ENCODE data around the gene MRPL40.

The MRPL40 gene

GRCh38 chr22:19456541-19456940 is 24.2 kb downstream of the MRPL40 start:
- TF ChIP-seq, protein P1, sequence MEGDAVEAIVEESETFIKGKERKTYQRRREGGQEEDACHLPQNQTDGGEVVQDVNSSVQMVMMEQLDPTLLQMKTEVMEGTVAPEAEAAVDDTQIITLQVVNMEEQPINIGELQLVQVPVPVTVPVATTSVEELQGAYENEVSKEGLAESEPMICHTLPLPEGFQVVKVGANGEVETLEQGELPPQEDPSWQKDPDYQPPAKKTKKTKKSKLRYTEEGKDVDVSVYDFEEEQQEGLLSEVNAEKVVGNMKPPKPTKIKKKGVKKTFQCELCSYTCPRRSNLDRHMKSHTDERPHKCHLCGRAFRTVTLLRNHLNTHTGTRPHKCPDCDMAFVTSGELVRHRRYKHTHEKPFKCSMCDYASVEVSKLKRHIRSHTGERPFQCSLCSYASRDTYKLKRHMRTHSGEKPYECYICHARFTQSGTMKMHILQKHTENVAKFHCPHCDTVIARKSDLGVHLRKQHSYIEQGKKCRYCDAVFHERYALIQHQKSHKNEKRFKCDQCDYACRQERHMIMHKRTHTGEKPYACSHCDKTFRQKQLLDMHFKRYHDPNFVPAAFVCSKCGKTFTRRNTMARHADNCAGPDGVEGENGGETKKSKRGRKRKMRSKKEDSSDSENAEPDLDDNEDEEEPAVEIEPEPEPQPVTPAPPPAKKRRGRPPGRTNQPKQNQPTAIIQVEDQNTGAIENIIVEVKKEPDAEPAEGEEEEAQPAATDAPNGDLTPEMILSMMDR (IDR thresholded peaks at IDR 0.05): no peak
- Mint-ChIP-seq H3K4me3 (no peak overlapping the region), H3K9me3 (no peaks in the 10 kb centered on the region), H3K27me3 (ENCODE audit: low read depth, poor library complexity) (no peaks in the 10 kb centered on the region), H3K27ac (no peak overlapping the region), H3K36me3 (ENCODE audit: low read depth) (peaks cover 56% of the 10 kb centered on the region), H3K4me1 (no peaks in the 10 kb centered on the region)
- no peak for DNase-seq

DNA sequence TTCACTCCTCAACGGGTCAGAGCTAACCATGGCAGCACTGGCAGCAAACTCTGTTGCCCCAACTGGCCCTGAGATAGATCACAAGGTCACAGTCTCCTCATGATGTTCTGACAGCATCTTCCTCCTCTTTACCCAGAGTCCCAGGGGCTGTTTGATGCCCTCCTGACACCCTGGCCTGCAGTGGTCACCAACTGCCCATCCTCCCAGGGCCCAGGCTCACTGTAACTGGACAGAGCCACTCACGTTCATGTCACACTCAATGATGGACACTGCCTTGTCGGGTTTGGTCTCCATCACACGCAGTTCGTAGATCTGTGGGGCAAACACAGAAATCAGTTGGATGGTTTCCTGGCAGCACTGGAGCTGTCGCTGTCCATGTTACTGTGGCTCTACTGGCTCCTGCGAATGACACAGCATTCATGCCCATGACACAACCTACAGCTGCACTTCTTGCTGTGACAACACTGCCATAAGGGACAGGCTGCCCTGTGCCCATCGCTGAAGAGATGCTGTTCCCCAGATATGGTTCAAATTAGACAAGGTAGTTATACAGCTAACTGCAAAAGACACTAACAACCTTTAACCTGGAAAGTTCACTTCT is 25.6 kb downstream of the MRPL40 start:
- no peak overlapping the region for H3K27ac Mint-ChIP-seq
- no peaks in the 10 kb centered on the region for H3K4me1 Mint-ChIP-seq
- peaks cover 48% of the 10 kb centered on the region for H3K36me3 Mint-ChIP-seq (ENCODE audit: low read depth)
- H3K4me3 Mint-ChIP-seq: no peak overlapping the region
- no peak for DNase-seq
- H3K9me3 Mint-ChIP-seq: no peaks in the 10 kb centered on the region
- TF ChIP-seq, protein P1 (IDR thresholded peaks at IDR 0.05): no peak
- no peaks in the 10 kb centered on the region for H3K27me3 Mint-ChIP-seq (ENCODE audit: low read depth, poor library complexity)

DNA sequence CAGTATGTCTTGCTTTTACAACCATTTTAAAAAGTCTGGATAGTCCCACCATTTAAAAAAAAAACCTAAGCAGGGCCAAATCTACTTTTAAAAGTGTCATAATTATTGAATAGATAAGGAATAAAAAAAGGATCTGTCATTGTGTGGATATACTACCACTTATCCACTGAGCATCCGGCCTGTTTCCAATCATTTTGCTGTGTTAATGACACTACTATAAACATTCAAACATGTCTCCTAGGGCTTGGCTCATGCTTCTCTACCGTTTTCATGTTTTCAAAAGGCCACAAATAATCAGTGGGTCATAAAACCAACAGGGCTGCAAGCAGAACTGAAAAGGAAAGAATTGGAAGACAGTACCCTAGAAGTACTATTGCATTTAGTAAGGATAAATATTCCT is 27.7 kb downstream of the MRPL40 start:
- Mint-ChIP-seq H3K36me3 (ENCODE audit: low read depth) (peaks cover 43% of the 10 kb centered on the region), H3K27me3 (ENCODE audit: low read depth, poor library complexity) (no peaks in the 10 kb centered on the region), H3K9me3 (no peaks in the 10 kb centered on the region), H3K4me1 (no peaks in the 10 kb centered on the region), H3K4me3 (no peak overlapping the region), H3K27ac (no peak overlapping the region)
- TF ChIP-seq, protein P1 (IDR thresholded peaks at IDR 0.05): no peak
- no peak for DNase-seq

DNA sequence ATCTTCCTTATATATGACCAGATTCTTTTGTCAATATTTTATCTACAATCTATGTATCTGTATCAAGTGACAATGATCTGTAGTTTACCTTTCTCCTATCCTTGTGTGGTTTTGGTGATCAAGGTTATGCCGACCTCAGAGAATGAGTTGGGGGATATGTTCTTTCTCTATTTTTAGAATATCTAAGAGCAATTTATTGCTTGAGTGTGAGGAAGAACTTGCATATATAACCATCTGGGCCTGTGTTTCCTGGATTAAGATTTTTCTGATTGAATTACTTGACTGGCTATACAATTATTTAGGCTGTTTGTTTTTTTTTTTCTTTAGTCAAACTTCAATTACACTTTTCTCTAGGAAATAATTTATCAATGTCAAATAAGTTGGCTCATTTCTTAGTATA is 29.2 kb downstream of the MRPL40 start:
- Mint-ChIP-seq H3K4me1 (no peaks in the 10 kb centered on the region), H3K36me3 (ENCODE audit: low read depth) (peaks cover 38% of the 10 kb centered on the region), H3K27ac (no peak overlapping the region), H3K27me3 (ENCODE audit: low read depth, poor library complexity) (no peaks in the 10 kb centered on the region), H3K4me3 (no peak overlapping the region), H3K9me3 (no peaks in the 10 kb centered on the region)
- TF ChIP-seq, protein P1 (IDR thresholded peaks at IDR 0.05): no peak
- no peak for DNase-seq

GRCh38 chr22:19463008-19463407 is 30.7 kb downstream of the MRPL40 start:
- TF ChIP-seq, protein P1 (IDR thresholded peaks at IDR 0.05): no peak
- H3K9me3 Mint-ChIP-seq: no peaks in the 10 kb centered on the region
- H3K4me1 Mint-ChIP-seq: no peaks in the 10 kb centered on the region
- no peaks in the 10 kb centered on the region for H3K27me3 Mint-ChIP-seq (ENCODE audit: low read depth, poor library complexity)
- no peak overlapping the region for H3K4me3 Mint-ChIP-seq
- H3K27ac Mint-ChIP-seq: no peak overlapping the region
- DNase-seq: no peak
- peaks cover 38% of the 10 kb centered on the region for H3K36me3 Mint-ChIP-seq (ENCODE audit: low read depth)

Data from nephron progenitor cell (in vitro differentiated cells).